ENCODE results near the gene DGKE.

DNA sequence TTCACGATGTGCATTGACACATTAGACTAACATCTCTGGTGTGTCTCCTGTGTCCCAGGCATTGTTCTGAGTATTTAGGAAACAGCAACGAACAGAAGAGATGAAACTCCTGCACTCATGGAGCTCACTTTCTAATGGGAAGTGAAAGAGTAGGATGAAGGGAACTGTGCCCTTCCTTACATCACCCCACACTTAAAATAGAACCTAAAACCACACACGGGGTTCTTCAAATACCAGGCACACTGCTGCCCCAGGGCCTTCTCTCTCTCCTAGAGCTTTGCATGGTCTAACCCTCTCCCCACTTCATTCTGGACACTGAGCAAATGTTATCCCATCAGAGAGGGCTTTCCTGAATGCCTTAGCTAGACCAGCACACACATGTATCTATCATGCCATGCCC, 46.2 kb downstream of the DGKE start:
- TF ChIP-seq, protein P1, sequence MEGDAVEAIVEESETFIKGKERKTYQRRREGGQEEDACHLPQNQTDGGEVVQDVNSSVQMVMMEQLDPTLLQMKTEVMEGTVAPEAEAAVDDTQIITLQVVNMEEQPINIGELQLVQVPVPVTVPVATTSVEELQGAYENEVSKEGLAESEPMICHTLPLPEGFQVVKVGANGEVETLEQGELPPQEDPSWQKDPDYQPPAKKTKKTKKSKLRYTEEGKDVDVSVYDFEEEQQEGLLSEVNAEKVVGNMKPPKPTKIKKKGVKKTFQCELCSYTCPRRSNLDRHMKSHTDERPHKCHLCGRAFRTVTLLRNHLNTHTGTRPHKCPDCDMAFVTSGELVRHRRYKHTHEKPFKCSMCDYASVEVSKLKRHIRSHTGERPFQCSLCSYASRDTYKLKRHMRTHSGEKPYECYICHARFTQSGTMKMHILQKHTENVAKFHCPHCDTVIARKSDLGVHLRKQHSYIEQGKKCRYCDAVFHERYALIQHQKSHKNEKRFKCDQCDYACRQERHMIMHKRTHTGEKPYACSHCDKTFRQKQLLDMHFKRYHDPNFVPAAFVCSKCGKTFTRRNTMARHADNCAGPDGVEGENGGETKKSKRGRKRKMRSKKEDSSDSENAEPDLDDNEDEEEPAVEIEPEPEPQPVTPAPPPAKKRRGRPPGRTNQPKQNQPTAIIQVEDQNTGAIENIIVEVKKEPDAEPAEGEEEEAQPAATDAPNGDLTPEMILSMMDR (tag by site-specific recombination; IDR thresholded peaks at IDR 0.05): no peak
- TF ChIP-seq, protein P2, sequence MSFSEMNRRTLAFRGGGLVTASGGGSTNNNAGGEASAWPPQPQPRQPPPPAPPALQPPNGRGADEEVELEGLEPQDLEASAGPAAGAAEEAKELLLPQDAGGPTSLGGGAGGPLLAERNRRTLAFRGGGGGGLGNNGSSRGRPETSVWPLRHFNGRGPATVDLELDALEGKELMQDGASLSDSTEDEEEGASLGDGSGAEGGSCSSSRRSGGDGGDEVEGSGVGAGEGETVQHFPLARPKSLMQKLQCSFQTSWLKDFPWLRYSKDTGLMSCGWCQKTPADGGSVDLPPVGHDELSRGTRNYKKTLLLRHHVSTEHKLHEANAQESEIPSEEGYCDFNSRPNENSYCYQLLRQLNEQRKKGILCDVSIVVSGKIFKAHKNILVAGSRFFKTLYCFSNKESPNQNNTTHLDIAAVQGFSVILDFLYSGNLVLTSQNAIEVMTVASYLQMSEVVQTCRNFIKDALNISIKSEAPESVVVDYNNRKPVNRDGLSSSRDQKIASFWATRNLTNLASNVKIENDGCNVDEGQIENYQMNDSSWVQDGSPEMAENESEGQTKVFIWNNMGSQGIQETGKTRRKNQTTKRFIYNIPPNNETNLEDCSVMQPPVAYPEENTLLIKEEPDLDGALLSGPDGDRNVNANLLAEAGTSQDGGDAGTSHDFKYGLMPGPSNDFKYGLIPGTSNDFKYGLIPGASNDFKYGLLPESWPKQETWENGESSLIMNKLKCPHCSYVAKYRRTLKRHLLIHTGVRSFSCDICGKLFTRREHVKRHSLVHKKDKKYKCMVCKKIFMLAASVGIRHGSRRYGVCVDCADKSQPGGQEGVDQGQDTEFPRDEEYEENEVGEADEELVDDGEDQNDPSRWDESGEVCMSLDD (tag by site-specific recombination; IDR thresholded peaks at IDR 0.05): no peak
- TF ChIP-seq ZNF558 (tag by site-specific recombination; IDR thresholded peaks at IDR 0.05) (no peak), ZBTB49 (tag by site-specific recombination; IDR thresholded peaks at IDR 0.05; ENCODE audit: low read depth) (no peak), IKZF3 (tag by site-specific recombination; IDR thresholded peaks at IDR 0.05) (no peak), ZNF23 (tag by site-specific recombination; IDR thresholded peaks at IDR 0.05; ENCODE audit: borderline replicate concordance) (no peak)

All from HEK293 (cell line).